ENCODE measurements around the gene UBE2G1.

UBE2G1 gene

DNA sequence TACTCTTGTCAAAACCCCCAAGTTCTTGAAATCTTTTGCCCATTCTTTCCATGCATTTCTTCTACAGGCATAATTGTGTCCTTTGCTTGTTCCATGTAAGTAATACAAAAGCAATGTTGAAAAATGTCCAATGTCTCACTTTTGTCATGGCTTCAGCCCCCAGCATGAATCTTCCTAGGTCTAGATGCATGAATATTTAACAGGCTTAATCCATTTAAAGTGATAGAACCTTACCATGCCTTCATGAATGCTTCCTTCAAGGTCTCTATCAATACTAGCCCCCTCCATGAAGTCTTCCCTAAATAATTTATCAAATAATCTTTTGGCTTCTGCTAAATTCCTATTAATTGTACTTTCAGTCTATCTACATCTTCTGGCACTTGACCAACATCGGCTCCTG, 56.6 kb downstream of the UBE2G1 start:
- in situ Hi-C loops (cut with MboI; ENCODE audit: low sequenced_read_pairs), result no loop called here

DNA sequence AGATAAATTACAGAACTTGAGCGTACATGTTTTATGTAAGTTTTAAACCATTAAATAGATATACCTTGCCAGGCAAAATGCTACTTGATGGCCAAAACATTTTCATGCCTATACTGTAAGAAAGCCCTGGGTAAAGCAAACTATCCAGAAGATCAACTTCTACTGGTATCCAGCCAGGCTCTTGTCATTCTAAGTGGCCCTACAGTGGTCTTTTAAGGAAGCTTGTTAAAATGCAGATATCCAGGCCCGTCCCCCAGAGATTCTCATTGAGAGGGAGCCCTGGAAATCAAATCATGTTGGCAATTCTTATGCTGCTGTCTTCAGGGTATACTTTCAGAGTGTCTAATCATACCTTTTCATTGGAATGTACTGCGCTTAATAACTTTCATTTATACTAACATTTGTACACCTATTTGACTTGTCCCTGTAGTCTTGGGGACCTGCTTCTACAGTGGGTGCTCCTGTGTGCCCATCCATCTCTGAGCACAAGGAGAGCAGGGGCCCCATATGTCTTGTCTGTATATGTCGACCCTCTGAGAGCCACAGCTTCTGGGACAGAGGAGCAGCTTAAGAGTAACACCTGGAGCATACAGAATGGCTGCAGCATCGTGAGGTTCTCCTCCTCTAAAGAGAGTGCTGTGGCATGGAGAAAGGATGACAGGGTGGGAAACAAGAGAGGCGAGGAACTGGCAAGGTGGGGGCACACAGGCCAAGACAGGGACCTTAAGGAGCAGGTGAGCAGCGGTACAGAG, 59.1 kb downstream of the UBE2G1 start:
- in situ Hi-C loops (cut with MboI; ENCODE audit: low sequenced_read_pairs), result no loop called here

- in situ Hi-C loops (cut with MboI; ENCODE audit: low sequenced_read_pairs), result no loop called here
Measured at GRCh38 chr17:4305224-4305623, 61.3 kb downstream of the UBE2G1 start.

GRCh38 chr17:4304417-4305027, 62.0 kb downstream of the UBE2G1 start:
- in situ Hi-C loops (cut with MboI; ENCODE audit: low sequenced_read_pairs), result no loop called here

- in situ Hi-C loops (cut with MboI; ENCODE audit: low sequenced_read_pairs), result no loop called here
Measured at GRCh38 chr17:4301066-4301465, 65.4 kb downstream of the UBE2G1 start.

- in situ Hi-C loops (cut with MboI; ENCODE audit: low sequenced_read_pairs), result no loop called here
Measured at GRCh38 chr17:4297351-4297750, 69.1 kb downstream of the UBE2G1 start.

GRCh38 chr17:4295686-4296085, 70.8 kb downstream of the UBE2G1 start:
- in situ Hi-C loops (cut with MboI; ENCODE audit: low sequenced_read_pairs), result no loop called here

DNA sequence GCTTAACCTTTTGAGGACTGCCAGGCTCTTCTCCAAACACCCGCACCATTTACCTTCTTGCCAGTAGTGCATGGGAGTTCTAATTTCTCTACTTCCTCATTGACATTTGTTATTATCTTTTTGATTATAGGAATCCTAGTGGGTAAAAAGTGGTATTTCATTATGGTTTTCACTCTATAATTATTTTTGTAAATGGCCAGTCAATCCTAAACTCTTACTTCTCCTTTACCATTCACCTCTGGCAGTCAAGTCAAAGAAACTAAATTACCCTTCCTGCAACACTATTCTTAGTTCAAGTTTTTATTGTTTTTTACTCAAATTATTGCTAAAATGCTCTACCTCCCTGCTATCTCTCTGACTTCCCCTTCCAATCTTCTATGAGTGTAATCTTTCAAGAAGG, 72.9 kb downstream of the UBE2G1 start:
- in situ Hi-C loops (cut with MboI; ENCODE audit: low sequenced_read_pairs), result no loop called here

DNA sequence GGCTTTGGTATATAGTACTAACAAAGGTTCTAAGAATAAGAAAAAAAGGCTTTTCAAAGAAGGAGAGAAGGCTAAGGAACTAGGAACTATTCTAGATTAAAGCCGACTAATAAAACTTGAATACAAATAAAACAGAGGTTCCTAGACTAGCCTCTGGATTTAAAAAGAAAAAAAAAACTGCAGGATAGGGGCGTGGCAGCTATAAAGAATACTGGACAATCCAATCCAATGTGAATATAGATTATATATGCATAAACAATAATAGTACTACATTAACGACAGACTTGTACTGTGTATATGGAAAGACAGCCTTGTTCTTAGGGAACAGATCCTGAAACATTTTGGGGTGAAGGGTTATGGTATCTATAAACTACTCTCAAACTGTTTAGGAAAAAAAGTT, 78.8 kb downstream of the UBE2G1 start:
- in situ Hi-C loops (cut with MboI; ENCODE audit: low sequenced_read_pairs), result no loop called here

DNA sequence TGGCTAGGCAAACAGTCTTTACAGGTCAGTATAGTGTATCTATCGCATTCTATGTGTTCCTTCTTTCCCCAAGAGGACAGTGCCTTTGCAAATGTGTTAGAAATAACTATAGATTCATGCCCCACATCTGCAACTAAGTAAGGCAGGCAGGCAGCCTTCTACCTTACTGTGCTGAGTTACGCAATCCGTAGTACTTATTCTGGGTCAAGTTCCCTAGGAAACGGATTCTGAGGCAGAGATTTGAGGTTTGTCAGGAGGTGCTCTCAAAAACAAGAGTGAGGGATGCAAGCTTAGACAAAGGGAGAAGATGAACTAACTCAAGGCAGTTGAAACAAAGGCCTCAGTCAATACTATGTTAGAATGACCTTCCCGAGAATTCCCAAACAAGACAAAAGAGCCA, 90.0 kb downstream of the UBE2G1 start:
- in situ Hi-C loops (cut with MboI; ENCODE audit: low sequenced_read_pairs), result no loop called here

DNA sequence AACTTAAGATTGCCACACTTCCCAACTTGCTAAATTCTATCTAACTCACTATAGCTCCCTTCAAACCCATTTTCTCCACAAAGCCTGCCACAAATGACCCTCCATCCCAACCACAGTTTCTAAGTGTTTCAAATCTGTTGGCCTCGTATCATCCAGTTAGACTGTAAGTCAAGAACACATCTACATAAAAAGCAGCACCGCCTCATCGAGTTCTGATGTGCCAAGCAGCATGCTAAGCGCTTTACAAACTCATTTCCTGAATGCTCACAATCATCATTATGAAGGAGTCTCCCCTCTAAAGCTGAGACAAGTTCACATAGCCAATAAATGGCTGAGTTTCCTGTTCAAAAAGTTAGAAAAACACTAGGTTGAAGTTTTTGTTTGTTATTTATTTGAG, 93.5 kb downstream of the UBE2G1 start:
- in situ Hi-C loops (cut with MboI; ENCODE audit: low sequenced_read_pairs), result no loop called here

GRCh38 chr17:4272213-4272971, 94.1 kb downstream of the UBE2G1 start:
- in situ Hi-C loops (cut with MboI; ENCODE audit: low sequenced_read_pairs), result no loop called here

- in situ Hi-C loops (cut with MboI; ENCODE audit: low sequenced_read_pairs), result no loop called here
Measured at GRCh38 chr17:4270736-4271135, 95.7 kb downstream of the UBE2G1 start.

GRCh38 chr17:4269915-4270314, 96.6 kb downstream of the UBE2G1 start:
- in situ Hi-C loops (cut with MboI; ENCODE audit: low sequenced_read_pairs), result no loop called here

DNA sequence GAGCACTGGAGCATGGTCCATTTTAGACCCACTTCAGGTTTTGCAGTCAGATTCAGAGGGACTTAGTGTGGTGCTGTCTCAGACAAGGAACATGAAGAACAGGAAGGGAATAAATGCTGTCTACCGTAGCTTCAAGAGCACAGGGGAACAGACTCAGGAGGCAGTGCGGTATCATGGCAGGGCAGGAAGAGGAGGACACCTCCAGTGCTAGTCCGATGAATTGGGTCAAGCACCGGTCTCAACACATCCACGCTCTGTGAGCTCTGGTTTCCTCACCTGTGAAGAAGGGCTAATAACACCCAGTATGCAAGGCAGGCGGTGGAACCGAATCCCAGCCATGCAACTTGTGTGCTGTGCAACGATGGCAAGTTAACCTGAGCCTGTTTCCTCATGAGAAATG, 99.1 kb downstream of the UBE2G1 start:
- in situ Hi-C loops (cut with MboI; ENCODE audit: low sequenced_read_pairs), result no loop called here

GRCh38 chr17:4266550-4266949, 99.9 kb downstream of the UBE2G1 start:
- in situ Hi-C loops (cut with MboI; ENCODE audit: low sequenced_read_pairs), result no loop called here

DNA sequence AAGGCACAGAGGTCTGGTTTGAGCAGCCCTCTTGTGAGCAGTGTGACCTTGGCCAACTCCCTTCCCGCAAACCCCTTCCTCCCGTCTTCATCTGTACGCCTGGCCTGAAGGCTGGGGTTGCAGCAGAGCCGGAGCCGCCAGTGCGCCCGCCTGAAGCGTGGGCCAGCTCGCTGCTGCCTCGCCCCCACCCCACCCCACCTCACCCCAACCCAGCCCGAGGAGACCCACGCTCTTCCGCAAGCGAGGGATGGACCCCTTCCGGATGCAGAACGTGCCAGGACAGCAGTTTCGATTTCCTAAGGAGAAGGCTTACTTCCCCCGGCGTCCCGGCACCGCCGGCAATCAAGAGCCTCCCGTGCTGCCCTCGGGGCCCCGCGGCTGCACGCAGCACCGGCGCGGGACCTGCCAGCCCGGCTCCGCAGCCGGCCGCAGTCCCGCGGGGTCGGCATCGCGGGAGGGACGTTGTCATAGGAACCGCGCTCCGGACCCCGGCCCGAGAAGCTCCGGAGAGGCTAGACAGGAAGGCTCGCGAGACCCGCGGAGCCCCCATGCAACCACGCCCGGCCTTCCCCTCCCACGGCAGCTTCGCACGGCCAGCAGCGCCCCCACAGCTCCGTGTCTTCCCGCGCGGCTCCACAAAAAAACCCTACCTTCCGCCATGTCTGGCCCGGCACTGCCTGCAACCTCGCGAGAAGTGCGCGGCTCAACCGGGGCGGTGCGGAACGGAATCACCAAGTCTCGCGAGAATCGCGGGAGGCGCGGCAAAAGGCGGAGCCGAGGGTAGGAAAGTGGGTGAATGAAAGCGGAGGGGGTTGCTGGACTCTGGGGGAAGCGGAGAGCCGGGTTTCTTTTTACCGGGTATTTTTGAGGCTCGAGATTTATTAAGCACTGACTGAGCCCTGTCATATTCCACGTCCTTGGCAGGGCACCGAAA, 102.9 kb downstream of the UBE2G1 start, which contains the start of gene ANKFY1:
TSS of gene ANKFY1 (minus strand) at position 698 of the 934 bp plus-strand sequence. CDS start at position 660, 38 bp downstream.
- in situ Hi-C loops (cut with MboI; ENCODE audit: low sequenced_read_pairs), result no loop called here

DNA sequence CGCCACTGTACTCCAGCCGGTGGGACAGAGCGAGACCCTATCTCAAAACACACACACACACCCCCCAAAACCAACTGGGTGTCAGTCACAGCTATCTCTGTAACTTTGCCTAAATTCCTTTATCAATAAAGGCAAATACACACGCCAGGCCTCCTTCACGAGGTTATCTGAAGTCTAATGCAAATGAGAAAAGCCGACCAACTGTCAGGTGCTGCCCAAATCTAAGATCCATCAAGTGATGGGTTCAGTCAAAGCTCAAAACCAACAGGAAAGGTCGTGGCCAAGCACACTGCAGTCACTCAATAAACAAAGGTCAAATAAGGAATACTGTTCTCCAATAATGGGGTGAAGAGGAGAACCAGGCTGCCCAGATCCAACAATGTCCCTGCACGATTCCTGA, 103.8 kb downstream of the UBE2G1 start:
- in situ Hi-C loops (cut with MboI; ENCODE audit: low sequenced_read_pairs), result no loop called here

- in situ Hi-C loops (cut with MboI; ENCODE audit: low sequenced_read_pairs), result no loop called here
Measured at GRCh38 chr17:4261452-4261851, 105.0 kb downstream of the UBE2G1 start.

GRCh38 chr17:4258867-4259266, 107.6 kb downstream of the UBE2G1 start:
- in situ Hi-C loops (cut with MboI; ENCODE audit: low sequenced_read_pairs), result no loop called here

DNA sequence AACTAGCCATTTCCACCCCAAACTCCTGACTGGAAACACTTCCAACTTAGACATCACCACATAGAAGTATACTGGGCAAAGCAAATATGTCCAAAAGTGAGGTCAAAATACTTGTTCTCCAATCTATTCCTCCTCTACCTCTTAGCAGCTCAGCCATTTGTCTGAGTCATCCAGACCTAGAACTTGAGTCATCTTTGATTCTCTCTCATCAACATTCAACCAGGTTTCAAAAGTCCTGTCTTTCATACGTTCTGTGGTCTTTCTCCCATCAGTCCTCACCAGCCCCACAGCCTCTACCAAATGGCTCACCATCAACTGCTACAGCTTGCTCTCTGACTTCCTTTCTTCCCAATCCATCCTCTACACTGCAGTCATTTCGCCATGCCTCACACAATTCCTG, 109.5 kb downstream of the UBE2G1 start:
- in situ Hi-C loops (cut with MboI; ENCODE audit: low sequenced_read_pairs), result no loop called here
